Coronary artery (tissue), 2 donors: Measurements from ENCODE around the gene CLCN7.
"Not testable (repeated sequence)": the region's sequence is repeated elsewhere in the genome, so short reads cannot be mapped to it uniquely, and the experiment has no call there.

Experiments
- DNase-seq: peaks from one replicate; pipeline ENCODE4 v3.0.0-alpha.2; 2017; ENCODE audit warnings: low spot score
- H3K27ac ChIP-seq, 2 donors: fragments of 200-600 bp; sonication (generic); one replicate each; pipeline ENCODE4 v1.5.1; 2016 to 2019
- H3K4me3 ChIP-seq: fragments of 200-600 bp; sonication (generic); 2 replicates; pipeline ENCODE4 v1.5.1; 2016; ENCODE audit warnings: mild to moderate bottlenecking, moderate library complexity
- TF ChIP-seq, protein P1 (sequence below): fragments of 200-600 bp; sonication (generic); IDR thresholded peaks from one replicate; pipeline ENCODE4 v1.5.1; 2019; ENCODE audit warnings: antibody characterized with exemption

Gene CLCN7

DNA sequence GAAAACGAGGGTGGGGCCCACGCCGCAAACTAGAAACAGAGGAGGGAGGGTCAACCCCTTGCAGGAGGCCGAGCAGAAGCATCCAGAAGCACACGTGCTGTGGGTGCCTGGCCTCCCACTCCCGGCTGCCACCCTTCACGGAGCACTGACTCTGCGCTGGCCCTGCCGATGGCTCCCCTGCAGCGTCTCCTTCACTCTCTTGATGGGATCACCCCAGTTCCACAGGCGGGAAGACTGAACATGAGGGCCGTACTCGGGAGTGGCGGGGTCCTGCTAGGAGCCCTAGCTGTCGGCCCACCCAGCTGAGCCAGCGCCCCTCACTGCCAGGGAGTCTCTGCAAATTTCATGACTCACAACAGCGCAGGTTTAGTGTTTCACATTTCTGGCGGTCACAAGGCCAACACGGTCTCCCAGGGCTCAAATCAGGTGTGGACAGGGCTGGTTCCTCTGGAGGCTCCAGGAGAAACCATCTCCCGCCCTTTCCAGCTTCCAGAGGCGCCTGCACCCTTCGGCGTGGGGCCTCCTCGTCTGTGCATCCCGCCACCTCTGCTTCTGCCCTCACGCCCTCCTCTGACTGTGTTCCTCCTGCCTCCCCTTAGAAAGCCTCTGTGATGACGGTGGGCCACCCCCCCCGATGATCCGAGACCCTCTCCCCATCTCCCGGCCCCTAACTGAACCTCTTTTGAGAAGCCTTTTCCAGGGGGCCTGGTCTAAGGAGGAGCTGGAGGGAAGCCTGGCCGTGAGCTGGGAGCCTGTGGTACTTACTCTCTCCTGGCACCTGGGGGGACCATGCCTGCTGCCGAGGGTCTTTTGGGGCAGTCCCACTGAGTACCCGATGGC, 11.9 kb upstream of the CLCN7 start:
- DNase-seq: no peak
- no peak overlapping the region for H3K4me3 ChIP-seq
- H3K27ac ChIP-seq: no peak overlapping the region
- TF ChIP-seq, protein P1, sequence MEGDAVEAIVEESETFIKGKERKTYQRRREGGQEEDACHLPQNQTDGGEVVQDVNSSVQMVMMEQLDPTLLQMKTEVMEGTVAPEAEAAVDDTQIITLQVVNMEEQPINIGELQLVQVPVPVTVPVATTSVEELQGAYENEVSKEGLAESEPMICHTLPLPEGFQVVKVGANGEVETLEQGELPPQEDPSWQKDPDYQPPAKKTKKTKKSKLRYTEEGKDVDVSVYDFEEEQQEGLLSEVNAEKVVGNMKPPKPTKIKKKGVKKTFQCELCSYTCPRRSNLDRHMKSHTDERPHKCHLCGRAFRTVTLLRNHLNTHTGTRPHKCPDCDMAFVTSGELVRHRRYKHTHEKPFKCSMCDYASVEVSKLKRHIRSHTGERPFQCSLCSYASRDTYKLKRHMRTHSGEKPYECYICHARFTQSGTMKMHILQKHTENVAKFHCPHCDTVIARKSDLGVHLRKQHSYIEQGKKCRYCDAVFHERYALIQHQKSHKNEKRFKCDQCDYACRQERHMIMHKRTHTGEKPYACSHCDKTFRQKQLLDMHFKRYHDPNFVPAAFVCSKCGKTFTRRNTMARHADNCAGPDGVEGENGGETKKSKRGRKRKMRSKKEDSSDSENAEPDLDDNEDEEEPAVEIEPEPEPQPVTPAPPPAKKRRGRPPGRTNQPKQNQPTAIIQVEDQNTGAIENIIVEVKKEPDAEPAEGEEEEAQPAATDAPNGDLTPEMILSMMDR: no peak

DNA sequence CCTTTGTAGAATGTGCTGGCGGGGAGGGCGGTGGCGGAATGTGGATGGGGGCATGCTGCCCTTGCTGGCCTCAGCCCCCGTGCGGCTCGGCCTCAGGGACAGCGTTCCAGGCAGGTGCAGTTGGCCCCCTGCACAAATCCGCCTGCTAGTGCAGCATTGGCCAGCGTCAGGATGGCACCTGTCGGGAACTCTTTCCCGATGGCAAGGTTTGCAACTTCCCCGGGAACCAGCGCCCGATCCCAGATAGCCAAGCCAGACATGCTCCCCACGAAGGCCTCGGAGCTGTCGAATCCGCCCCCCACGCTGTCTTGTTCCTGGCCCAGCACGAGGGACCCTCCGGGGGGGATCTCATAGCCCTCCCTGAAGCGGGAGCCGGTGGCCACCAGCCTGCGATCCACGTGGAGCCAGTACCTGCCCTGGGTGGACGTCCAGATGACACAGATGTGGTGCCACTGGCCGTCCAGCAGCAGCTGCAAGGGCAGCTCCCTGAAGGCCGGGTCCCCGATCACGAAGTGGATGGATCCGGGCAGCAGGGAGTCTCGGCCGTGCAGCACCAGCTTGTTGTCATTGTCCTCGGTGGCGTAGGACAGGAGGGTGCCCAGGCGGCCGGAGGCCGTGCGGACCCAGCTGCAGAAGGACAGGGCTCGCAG, 11.1 kb upstream of the CLCN7 start:
- H3K27ac ChIP-seq: no peak overlapping the region
- DNase-seq: no peak
- TF ChIP-seq, protein P1: no peak

DNA sequence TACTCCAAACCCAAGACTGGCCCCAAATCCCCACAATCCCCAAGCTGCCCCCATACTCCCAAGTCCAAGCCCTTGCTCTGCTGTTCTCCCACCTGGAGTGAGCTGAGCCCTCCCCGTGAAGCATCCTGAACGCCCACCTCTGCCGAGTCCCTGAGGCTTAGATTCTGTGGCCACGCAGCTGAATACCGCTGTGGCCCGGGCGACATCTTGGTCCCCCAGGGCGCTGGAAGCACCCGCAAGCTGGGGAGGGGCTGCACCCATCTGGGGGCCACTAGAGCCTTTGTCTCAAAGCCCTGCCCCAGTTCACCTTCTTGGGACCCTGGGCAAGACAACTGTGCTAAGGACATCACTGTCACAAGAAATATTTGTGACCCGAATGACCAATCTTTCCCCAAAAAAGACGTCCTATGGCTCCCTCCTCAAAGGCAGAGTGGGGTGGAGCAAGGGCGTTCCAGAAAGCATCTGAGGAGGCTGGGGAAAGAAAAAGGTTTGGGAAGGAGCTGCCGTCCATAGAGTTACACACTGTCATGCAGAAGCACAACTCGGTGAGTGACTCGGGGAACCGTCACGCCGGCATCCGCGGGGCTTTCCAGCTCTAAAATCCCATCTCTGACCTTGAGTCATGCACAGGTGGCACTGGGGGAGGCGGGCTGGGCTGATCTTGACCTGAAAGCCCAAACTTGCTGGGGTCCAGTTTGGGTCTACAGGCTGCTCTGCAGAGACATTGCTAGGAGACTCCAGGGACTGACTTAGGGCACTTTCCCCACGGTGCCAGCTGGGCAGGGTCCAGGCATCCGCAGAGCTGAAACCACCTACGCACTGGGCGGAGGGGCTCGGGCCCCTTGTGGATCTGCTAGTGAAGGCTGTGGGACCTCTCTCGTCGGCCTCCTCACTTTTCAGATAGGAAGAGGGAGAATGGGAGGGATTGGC, 7.3 kb upstream of the CLCN7 start:
- no peak for DNase-seq
- TF ChIP-seq, protein P1: no peak
- Histone ChIP-seq H3K27ac (no peak overlapping the region), H3K4me3 (no peak overlapping the region)

More for the DNA sequence above, 11.1 kb upstream of the CLCN7 start:
- no peak overlapping the region for H3K4me3 ChIP-seq

DNA sequence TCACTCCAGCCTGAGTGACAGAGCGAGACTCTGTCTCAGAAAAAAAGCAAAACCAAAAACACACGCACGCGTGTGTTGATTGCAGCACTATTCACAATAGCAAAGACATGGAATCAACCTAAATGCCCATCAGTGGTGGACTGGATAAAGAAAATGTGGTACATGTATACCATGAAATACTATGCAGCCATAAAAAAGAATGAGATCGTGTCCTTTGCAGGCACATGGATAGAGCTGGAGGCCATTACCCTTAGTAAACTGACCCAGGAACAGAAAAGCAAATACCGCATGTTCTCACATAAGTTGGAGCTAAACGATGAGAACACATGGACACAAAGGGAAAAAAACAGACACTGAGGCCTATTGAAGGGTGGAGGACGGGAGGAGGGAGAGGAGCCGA, 4.1 kb upstream of the CLCN7 start:
- H3K27ac ChIP-seq, DNase-seq, H3K4me3 ChIP-seq: not testable (repeated sequence)

DNA sequence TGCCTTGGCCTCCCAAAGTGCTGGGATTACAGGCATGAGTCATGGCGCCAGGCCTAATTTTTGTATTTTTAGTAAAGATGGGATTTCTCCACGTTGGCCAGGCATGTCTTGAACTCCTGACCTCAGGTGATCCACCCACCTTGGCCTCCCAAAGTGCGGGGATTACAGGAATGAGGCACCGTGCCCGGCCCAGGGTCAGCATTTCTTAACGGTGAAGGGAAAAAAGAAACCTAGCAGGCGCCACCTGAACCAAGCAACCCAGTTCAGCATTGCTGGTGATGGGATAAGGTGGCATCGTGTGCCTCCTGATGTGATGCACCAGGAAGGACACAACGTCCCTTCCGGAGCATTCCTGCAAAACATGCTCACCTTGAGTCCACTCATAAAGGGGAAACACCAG, 2.2 kb upstream of the CLCN7 start:
- no peak overlapping the region for H3K27ac ChIP-seq
- no peak for DNase-seq
- no peak overlapping the region for H3K4me3 ChIP-seq
- TF ChIP-seq, protein P1: no peak

DNA sequence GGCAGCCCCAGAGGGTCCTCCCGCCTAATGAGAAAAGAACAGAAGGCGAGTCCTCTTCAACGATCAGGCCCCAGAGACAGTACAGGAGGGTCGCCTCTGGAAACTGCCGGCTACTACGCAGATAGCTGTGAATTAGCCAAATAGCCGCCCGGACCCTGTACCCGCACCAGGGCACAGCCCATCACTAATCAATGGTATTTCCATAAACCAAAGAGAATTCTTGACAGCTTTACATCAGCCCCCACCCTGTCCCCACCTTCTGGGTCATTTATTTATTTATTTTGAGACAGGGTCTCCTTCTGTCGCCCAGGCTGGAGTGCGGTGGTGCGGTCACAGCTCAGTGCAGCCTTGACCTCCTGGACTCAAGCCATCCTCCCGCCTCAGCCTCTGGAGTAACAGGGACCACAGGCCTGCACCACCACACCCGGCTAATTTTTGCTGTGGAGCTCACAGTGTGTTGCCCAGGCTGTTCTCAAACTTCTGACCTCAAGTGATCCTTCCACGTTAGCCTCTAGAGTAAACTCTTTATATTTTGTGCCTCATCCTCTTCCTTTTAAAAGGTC, 805 bp upstream of the CLCN7 start:
- H3K27ac ChIP-seq: peak overlapping the region; percentile 83 to 85
- DNase-seq: no peak

More for the DNA sequence above, 805 bp upstream of the CLCN7 start:
- peak overlapping the region; percentile 94 for H3K4me3 ChIP-seq
- TF ChIP-seq, protein P1: no peak
